Thoracic aorta (tissue), 2 donors: Measurements from ENCODE around the gene CCDC33. TPM values are rescaled to one million over a fixed set of nuclear protein-coding genes. Genes with fewer than 3 reads are reported as not detected.

ENCODE experiments used
- ATAC-seq: fragments of 150-250 bp; one replicate; pipeline ENCODE4 v1.8.0; 2017; ENCODE audit warnings: low read depth; ENCODE audit not compliant: insufficient number of reproducible peaks, low FRiP score
- DNase-seq: peaks from one replicate; pipeline ENCODE4 v3.0.0-alpha.2; 2020; ENCODE audit warnings: low spot score
- H3K27ac ChIP-seq, 2 donors: fragments of 200-600 bp; sonication (generic); 1 replicate in 1 of 2; 2 replicates in 1 of 2; pipeline ENCODE4 v1.5.1; 2016; ENCODE audit warnings: mild to moderate bottlenecking in 2 of 2, moderate library complexity in 2 of 2
- H3K27me3 ChIP-seq: fragments of 200-600 bp; sonication (generic); replicated peaks from 2 replicates; pipeline ENCODE4 v1.6.0; 2016; ENCODE audit warnings: mild to moderate bottlenecking; ENCODE audit not compliant: insufficient read depth
- H3K36me3 ChIP-seq: fragments of 200-600 bp; sonication (generic); one replicate; pipeline ENCODE4 v1.5.1; 2016
- H3K4me1 ChIP-seq, 2 donors: fragments of 200-600 bp; sonication (generic); 1 replicate in 1 of 2; 2 replicates in 1 of 2; pipeline versions ENCODE4 v1.5.1 to v1.6.0; 2016; ENCODE audit warnings: low read depth in 2 of 2, mild to moderate bottlenecking in 1 of 2; ENCODE audit not compliant: control insufficient read depth in 1 of 2
- H3K4me3 ChIP-seq: fragments of 200-600 bp; sonication (generic); 2 replicates; pipeline ENCODE4 v1.5.1; 2016; ENCODE audit warnings: mild to moderate bottlenecking
- H3K9me3 ChIP-seq: fragments of 200-600 bp; sonication (generic); 2 replicates; pipeline ENCODE4 v1.5.1; 2016
- total RNA-seq, 2 donors: library from RNA; depleted of rRNA; stranded (reverse); fragments of >200 nt; gene quantifications; one replicate each; pipeline versions ENCODE4 v1.1.0 to v1.2.3, GENCODE V29; 2016
- TF ChIP-seq, protein P1 (sequence below): fragments of 200-600 bp; sonication (generic); IDR thresholded peaks from one replicate; pipeline ENCODE4 v1.5.1; 2019; ENCODE audit warnings: antibody characterized with exemption

Gene CCDC33
- total RNA-seq, 2 donors from 2014 or later, result not detected

DNA sequence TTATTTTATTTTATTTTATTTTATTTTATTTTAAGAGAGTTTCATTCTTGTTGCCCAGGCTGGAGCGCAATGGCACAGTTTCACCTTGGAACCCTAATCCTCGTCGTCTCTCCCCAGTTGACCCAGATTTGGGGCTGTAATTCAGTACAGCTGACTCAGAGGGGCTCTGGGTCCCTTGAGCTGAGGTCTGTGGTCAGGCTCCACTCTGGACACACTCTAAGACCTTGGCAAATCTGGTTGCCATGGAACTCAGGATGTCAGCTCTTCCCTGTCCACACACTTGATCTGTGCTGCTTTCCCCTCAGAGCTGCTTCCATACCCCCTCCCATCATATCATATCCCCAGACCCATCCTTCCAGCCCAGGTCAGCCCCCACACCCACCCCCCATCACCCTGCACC is 132.0 kb downstream of the CCDC33 start:
- no peak overlapping the region for H3K27ac ChIP-seq
- H3K27me3 ChIP-seq, result peaks cover 5% of the 10 kb centered on the region
- TF ChIP-seq, protein P1, sequence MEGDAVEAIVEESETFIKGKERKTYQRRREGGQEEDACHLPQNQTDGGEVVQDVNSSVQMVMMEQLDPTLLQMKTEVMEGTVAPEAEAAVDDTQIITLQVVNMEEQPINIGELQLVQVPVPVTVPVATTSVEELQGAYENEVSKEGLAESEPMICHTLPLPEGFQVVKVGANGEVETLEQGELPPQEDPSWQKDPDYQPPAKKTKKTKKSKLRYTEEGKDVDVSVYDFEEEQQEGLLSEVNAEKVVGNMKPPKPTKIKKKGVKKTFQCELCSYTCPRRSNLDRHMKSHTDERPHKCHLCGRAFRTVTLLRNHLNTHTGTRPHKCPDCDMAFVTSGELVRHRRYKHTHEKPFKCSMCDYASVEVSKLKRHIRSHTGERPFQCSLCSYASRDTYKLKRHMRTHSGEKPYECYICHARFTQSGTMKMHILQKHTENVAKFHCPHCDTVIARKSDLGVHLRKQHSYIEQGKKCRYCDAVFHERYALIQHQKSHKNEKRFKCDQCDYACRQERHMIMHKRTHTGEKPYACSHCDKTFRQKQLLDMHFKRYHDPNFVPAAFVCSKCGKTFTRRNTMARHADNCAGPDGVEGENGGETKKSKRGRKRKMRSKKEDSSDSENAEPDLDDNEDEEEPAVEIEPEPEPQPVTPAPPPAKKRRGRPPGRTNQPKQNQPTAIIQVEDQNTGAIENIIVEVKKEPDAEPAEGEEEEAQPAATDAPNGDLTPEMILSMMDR, result no peak
- no peaks in the 10 kb centered on the region for H3K36me3 ChIP-seq
- H3K9me3 ChIP-seq, result no peaks in the 10 kb centered on the region
- H3K4me3 ChIP-seq, result no peak overlapping the region
- no peak for ATAC-seq
- DNase-seq, result no peak
- H3K4me1 ChIP-seq, result peaks cover 0 to 10% of the 10 kb centered on the region in 2 donors

GRCh38 chr15:74369084-74369745 is 133.1 kb downstream of the CCDC33 start:
- Histone ChIP-seq H3K27ac (no peak overlapping the region), H3K27me3 (peaks cover 5% of the 10 kb centered on the region), H3K36me3 (no peaks in the 10 kb centered on the region), H3K9me3 (no peaks in the 10 kb centered on the region), H3K4me1 (peaks cover 0 to 10% of the 10 kb centered on the region in 2 donors), H3K4me3 (no peak overlapping the region)
- DNase-seq (no peak), ATAC-seq (no peak)
- TF ChIP-seq, protein P1, result no peak

GRCh38 chr15:74369756-74370155 is 133.6 kb downstream of the CCDC33 start:
- TF ChIP-seq, protein P1, result no peak
- ATAC-seq, result no peak
- H3K9me3 ChIP-seq, result no peaks in the 10 kb centered on the region
- no peak for DNase-seq
- H3K27ac ChIP-seq, result no peak overlapping the region
- peaks cover 5% of the 10 kb centered on the region for H3K27me3 ChIP-seq
- peaks cover 3 to 14% of the 10 kb centered on the region in 2 donors for H3K4me1 ChIP-seq
- no peaks in the 10 kb centered on the region for H3K36me3 ChIP-seq
- no peak overlapping the region for H3K4me3 ChIP-seq

GRCh38 chr15:74370471-74370870 is 134.3 kb downstream of the CCDC33 start:
- Histone ChIP-seq H3K27ac (no peak overlapping the region), H3K4me3 (no peak overlapping the region), H3K36me3 (no peaks in the 10 kb centered on the region), H3K9me3 (no peaks in the 10 kb centered on the region), H3K27me3 (peaks cover 5% of the 10 kb centered on the region), H3K4me1 (peaks cover 5 to 15% of the 10 kb centered on the region in 2 donors)
- TF ChIP-seq, protein P1, result no peak
- DNase-seq (no peak), ATAC-seq (no peak)

DNA sequence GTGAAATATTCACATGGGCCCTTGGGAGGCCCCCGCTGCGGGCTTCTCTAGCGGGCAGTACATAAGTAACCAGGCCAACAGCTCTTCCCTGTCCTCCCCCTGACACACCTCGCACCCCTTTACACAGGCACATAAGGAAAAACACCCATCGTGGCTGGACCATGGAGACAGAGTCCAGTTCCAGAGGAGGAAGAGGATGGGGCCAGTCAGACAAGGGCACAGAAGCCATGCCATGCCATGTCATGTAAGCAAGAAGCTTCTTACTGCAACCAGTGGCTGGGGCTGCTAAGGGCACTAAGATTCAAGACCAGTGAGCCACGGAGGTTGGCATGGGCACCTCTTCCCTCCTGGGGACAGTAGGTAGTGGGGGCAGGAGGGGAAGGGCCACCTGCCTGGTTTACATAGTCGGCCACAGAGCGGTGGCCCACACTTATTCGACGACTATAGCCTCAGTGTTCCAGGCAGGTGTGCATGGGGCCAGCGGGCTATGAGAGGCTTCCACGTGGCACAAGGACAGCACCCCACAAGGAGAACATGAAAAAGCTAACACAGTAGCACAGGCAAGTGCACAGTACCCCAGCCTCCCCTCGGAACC is 137.0 kb downstream of the CCDC33 start:
- no peaks in the 10 kb centered on the region for H3K27me3 ChIP-seq
- no peaks in the 10 kb centered on the region for H3K9me3 ChIP-seq
- DNase-seq, result no peak
- no peak overlapping the region for H3K4me3 ChIP-seq
- TF ChIP-seq, protein P1, result no peak
- H3K4me1 ChIP-seq, result peaks cover 5 to 9% of the 10 kb centered on the region in 2 donors
- H3K27ac ChIP-seq, result no peak overlapping the region
- no peaks in the 10 kb centered on the region for H3K36me3 ChIP-seq
- ATAC-seq, result no peak
